Endothelial cell of umbilical vein (primary cell): ENCODE results near the gene ZNF580.

ENCODE experiments used
- MYC ChIP-seq: IDR thresholded peaks from one replicate; pipeline ENCODE4 v1.6.1; 2011; ENCODE audit warnings: mild to moderate bottlenecking, low read depth, low read length
- POLR2A ChIP-seq: IDR thresholded peaks from 2 replicates; pipeline ENCODE4 v1.6.1; 2012; ENCODE audit warnings: low read depth, mild to moderate bottlenecking, control low read depth, low read length
- TF ChIP-seq, protein P1 (sequence below), 2 donors: IDR thresholded peaks; 1 replicate in 1 of 2; 2 replicates in 1 of 2; pipeline ENCODE4 v1.5.1; 2011; ENCODE audit warnings: low read length in 2 of 2, mild to moderate bottlenecking in 2 of 2, moderate library complexity in 2 of 2, control low read depth in 1 of 2, inconsistent platforms in 1 of 2, low read depth in 1 of 2; ENCODE audit not compliant: insufficient read depth in 1 of 2; ENCODE audit errors: extremely low read depth in 1 of 2

DNA sequence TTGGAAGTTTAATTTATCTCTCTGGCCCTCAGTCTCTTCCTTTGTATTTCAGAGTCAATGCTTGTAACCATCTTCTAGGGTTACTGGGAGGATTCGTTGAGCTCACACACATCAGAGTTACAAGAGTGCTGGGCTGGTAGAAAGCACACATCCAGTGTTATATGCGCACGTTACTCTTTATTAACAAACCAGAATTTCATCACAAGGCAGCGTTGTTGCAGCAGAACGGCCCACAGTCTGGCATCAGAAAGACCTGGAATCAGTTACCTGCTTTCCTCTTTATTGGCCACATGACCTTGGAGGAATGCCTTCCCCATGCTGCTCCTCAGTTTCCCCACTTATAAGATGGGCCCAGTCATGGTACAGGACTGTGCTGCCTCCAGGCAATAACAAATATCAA, 31.5 kb upstream of the ZNF580 start:
- TF ChIP-seq MYC (no peak), POLR2A (no peak)
- TF ChIP-seq, protein P1, sequence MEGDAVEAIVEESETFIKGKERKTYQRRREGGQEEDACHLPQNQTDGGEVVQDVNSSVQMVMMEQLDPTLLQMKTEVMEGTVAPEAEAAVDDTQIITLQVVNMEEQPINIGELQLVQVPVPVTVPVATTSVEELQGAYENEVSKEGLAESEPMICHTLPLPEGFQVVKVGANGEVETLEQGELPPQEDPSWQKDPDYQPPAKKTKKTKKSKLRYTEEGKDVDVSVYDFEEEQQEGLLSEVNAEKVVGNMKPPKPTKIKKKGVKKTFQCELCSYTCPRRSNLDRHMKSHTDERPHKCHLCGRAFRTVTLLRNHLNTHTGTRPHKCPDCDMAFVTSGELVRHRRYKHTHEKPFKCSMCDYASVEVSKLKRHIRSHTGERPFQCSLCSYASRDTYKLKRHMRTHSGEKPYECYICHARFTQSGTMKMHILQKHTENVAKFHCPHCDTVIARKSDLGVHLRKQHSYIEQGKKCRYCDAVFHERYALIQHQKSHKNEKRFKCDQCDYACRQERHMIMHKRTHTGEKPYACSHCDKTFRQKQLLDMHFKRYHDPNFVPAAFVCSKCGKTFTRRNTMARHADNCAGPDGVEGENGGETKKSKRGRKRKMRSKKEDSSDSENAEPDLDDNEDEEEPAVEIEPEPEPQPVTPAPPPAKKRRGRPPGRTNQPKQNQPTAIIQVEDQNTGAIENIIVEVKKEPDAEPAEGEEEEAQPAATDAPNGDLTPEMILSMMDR (IDR thresholded peaks at IDR 0.05; ENCODE audit: extremely low read depth in 1 of 2, insufficient read depth in 1 of 2, low read depth in 1 of 2, low read length in 2 of 2) = no peak
